ENCODE results near the gene SLC25A47. TPM values are rescaled to one million over a fixed set of nuclear protein-coding genes. Genes with fewer than 3 reads are reported as not detected.

SLC25A47 gene
- total RNA-seq, 1 donor = not detected

- no peak overlapping the region for H3K4me3 ChIP-seq (ENCODE audit: low read depth, low read length)
- no peak for TF ChIP-seq CTCF (IDR thresholded peaks at IDR 0.05; ENCODE audit: insufficient read depth, low read depth, low read length)
- DNase-seq (ENCODE audit: low read depth) = no peak
Observed at GRCh38 chr14:100361626-100362025, 38.5 kb downstream of the SLC25A47 start.

GRCh38 chr14:100362311-100362927, 39.3 kb downstream of the SLC25A47 start:
- peak; percentile 91 for DNase-seq (ENCODE audit: low read depth)
- H3K4me3 ChIP-seq (ENCODE audit: low read depth, low read length) = no peak overlapping the region
- TF ChIP-seq CTCF (IDR thresholded peaks at IDR 0.05; ENCODE audit: insufficient read depth, low read depth, low read length) = no peak

GRCh38 chr14:100363053-100363452, 39.9 kb downstream of the SLC25A47 start:
- H3K4me3 ChIP-seq (ENCODE audit: low read depth, low read length) = no peak overlapping the region
- TF ChIP-seq CTCF (IDR thresholded peaks at IDR 0.05; ENCODE audit: insufficient read depth, low read depth, low read length) = no peak

GRCh38 chr14:100364403-100364802, 41.3 kb downstream of the SLC25A47 start:
- no peak for DNase-seq (ENCODE audit: low read depth)
- TF ChIP-seq CTCF (IDR thresholded peaks at IDR 0.05; ENCODE audit: insufficient read depth, low read depth, low read length) = no peak
- no peak overlapping the region for H3K4me3 ChIP-seq (ENCODE audit: low read depth, low read length)

More at GRCh38 chr14:100363053-100363452, 39.9 kb downstream of the SLC25A47 start:
- no peak for DNase-seq (ENCODE audit: low read depth)

DNA sequence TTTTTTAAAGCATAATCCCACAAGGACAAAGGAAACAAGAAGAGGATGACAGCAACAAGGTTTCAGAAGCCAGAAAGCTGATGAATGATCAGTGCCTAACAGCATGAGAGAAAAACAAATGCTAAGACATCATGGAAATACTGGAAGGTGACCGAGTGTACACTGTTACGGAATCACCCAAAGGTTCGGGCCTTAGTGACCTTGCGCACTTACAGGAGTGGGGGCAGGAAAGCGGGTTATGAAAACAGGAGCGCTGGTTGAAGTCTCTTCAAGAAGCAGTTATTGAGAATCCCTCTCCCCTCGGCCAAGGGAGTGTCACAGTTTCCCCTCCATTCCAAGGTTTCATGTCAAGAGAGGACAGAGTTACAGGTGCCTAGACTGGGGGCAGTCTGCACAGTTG, 42.6 kb downstream of the SLC25A47 start:
- H3K4me3 ChIP-seq (ENCODE audit: low read depth, low read length) = no peak overlapping the region
- no peak for DNase-seq (ENCODE audit: low read depth)
- TF ChIP-seq CTCF (IDR thresholded peaks at IDR 0.05; ENCODE audit: insufficient read depth, low read depth, low read length) = no peak

GRCh38 chr14:100369019-100369418, 45.9 kb downstream of the SLC25A47 start:
- no peak for TF ChIP-seq CTCF (IDR thresholded peaks at IDR 0.05; ENCODE audit: insufficient read depth, low read depth, low read length)
- H3K4me3 ChIP-seq (ENCODE audit: low read depth, low read length) = no peak overlapping the region
- DNase-seq (ENCODE audit: low read depth) = no peak

- no peak for DNase-seq (ENCODE audit: low read depth)
- H3K4me3 ChIP-seq (ENCODE audit: low read depth, low read length) = no peak overlapping the region
- TF ChIP-seq CTCF (IDR thresholded peaks at IDR 0.05; ENCODE audit: insufficient read depth, low read depth, low read length) = no peak
Observed at GRCh38 chr14:100370003-100370402, 46.9 kb downstream of the SLC25A47 start.

Measured in fibroblast of villous mesenchyme (primary cell).